ENCODE measurements around the gene AFF3.

- no peak for TF ChIP-seq CTCF (IDR thresholded peaks at IDR 0.05; ENCODE audit: low read length)
- no peak for TF ChIP-seq EZH2 (optimal IDR thresholded peaks at IDR 0.05; ENCODE audit: low read depth, low read length)
Observed at GRCh38 chr2:99861376-99861760, 281.0 kb downstream of the AFF3 start.
